GM19238 (cell line): ENCODE measurements around the gene DNAH14.
"Not testable (repeated sequence)": the region's sequence is repeated elsewhere in the genome, so short reads cannot be mapped to it uniquely, and the experiment has no call there.

Source experiments
- DNase-seq: peaks from one replicate; pipeline ENCODE4 v3.0.0; 2011; ENCODE audit warnings: low spot score; ENCODE audit not compliant: insufficient read length

The DNAH14 gene

DNA sequence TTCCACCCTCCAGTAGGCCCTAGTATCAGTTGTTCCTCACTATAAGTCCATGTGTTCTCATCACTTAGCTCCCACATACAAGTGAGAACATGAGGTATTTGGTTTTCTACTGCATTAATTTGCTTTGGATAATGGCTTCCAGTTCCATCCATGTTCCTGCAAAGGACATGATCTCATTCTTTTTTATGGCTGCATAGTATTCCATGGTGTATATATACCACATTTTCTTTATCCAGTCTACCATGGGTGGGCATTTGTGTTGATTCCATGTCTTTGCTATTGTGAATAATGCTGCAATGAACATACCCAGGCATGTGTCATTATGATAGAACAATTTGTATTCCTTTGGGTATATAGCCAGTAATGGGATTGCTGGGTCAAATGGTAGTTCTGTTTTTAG lies 218.3 kb downstream of the DNAH14 start:
- not testable (repeated sequence) for DNase-seq

GRCh38 chr1:225152061-225152460 lies 222.6 kb downstream of the DNAH14 start:
- DNase-seq, result no peak

- no peak for DNase-seq
Observed at GRCh38 chr1:225155555-225155954, 226.1 kb downstream of the DNAH14 start.

- DNase-seq, result no peak
Observed at GRCh38 chr1:225156254-225156653, 226.8 kb downstream of the DNAH14 start.

GRCh38 chr1:225158291-225158690 lies 228.8 kb downstream of the DNAH14 start:
- no peak for DNase-seq

- no peak for DNase-seq
Observed at GRCh38 chr1:225159793-225160192, 230.3 kb downstream of the DNAH14 start.

DNA sequence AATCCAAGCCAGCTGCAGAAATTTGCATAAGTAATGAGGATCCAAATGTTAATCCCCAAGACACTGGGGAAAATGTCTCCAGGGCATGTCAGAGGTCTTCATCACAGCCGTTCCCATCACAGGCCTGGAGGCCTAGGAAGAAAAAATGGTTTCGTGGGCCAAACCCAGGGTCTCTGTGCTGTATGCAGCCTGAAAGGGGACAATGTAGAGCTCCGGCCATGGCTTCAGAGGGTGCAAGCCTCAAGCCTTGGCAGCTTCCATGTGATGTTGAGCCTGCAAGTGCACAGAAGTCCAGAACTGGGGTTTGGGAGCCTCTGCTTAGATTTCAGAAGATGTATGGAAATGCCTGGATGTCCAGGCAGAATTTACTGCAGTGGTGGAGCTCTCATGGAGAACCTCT lies 247.9 kb downstream of the DNAH14 start:
- not testable (repeated sequence) for DNase-seq

DNA sequence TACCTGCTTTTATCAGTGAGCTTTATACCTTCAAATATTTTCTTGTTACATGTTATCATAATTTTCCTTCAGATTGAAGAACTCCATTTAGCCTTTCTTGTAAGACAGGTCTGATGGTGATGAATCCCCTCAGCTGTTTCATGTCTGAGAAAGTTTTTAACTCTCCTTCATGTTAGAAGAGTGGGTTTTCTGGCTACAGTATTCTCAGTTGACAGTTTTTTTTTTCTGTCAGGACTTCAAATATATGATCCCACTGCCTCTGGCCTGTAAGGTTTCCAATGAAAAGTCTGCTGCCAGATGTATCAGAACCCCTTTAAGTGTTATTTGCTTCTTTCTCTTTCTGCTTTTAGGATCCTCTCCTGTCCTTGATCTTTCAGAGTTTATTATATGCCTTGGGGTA lies 250.2 kb downstream of the DNAH14 start:
- DNase-seq, result no peak

DNA sequence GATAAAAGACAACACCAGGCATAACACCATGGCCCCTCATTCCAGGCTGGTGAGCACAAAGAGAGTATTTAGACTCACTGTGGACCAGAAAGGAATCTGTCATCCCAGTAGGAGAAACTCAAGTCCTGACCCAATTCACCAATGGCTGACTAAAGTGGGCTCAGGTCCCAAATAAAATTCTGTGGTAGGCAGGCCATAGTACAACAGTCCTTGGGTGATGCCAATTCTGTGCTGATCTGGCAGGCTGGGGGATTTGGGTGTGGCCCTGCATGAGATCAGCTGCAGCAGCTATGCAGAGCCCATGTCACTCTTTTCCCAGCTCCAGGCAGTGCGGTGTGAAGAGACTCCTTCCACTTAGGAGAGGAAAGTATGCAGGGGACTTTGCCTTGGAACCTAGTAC lies 253.2 kb downstream of the DNAH14 start:
- DNase-seq, result no peak

DNA sequence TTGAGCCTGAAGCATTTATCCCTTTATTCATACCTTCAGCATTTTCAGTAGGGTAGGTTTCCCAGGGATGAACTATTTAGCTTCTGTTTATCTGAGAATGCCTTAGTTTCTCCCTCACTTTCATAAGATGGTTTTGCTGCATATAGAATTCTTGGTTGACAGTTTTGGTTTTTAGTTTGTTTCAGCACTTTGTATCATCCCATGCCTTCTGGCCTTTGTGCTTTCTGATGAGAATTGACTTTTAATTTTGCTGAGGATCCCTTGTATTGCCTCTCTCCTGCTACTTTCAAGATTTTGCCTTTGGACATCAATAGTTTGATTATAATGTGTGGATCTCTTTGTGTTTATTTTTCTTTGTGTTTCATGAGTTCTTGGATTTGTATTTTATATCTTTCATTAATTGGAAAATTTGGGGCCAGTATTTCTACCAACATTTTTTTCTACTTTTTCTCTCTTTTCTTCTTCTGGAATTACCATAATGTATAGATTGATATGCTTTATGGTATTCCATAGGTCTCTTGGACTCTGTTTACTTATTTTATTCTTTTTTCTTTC lies 261.8 kb downstream of the DNAH14 start:
- DNase-seq, result no peak

DNA sequence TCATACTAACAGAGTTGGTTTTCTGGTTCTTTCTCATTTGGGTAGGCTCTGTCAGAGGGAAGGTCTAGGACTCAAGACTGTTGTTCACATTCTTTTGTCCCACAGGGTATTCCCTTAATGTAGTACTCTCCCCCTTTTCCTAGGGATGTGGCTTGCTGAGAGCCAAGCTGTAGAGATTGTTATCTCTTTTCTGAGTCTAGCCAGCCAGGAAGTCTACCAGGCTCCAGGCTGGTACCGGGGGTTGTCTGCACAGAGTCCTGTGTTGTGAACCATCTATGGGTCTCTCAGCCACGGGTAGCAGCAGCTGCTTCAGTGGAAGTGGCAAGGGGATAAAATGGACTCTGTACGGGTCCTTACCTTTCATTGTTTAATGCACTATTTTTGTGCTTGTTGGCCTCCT lies 272.0 kb downstream of the DNAH14 start:
- DNase-seq, result no peak

GRCh38 chr1:225207791-225208190 lies 278.3 kb downstream of the DNAH14 start:
- DNase-seq, result no peak

DNA sequence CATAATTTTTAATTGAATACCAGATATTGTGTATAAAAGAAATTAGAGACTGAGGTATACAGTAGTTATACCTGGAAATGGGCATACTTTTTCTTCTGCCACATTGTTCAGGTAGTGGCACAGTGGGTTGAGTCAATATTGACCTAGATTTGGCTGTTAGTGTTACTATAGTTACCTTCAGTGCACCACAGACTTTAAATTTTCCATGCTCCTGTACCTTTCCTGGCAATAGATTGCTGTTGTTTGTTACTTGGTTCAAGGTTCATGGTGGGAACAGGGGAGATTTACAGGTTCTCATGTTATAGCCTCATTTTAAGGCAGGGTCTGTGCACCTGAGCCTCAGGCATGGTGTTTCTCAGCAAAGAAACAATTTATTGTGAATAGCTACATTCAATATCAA lies 279.7 kb downstream of the DNAH14 start:
- no peak for DNase-seq

DNA sequence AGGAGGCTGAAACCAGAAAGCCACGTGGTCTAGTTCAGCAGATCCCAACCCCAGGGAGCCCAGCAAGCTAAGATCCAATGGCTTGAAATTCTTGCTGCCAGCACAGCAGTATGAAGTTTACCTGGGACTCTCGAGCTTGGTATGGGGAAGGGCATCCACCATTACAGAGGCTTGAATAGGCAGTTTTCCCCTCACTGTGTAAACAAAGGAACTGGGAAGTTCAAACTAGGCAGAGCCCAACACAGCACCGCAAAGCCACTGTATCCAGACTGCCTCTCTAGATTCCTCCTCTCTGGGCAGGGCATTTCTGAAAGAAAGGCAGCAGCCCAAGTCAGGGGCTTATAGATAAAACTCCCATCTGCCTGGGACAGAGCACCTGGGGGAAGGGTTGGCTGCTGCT lies 280.7 kb downstream of the DNAH14 start:
- DNase-seq, result not testable (repeated sequence)

GRCh38 chr1:225211694-225212442 lies 282.4 kb downstream of the DNAH14 start:
- not testable (repeated sequence) for DNase-seq

- DNase-seq, result no peak
Observed at GRCh38 chr1:225224287-225224686, 294.8 kb downstream of the DNAH14 start.

- no peak for DNase-seq
Observed at GRCh38 chr1:225225681-225226080, 296.2 kb downstream of the DNAH14 start.

GRCh38 chr1:225228871-225229303 lies 299.4 kb downstream of the DNAH14 start:
- DNase-seq, result no peak

DNA sequence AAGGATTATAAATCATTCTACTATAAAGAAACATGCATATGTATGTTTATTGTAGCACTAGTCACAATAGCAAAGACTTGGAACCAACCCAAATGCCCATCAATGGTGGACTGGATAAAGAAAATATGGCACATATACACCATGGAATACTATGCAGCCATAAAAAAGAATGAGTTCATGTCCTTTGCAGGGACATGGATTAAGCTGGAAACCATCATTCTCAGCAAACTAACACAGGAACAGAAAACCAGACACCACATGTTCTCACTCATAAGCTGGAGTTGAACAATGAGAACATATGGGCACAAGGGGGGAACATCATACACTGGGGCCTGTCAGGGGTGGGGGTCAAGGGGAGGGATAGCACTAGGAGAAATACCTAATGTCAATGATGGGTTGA lies 300.0 kb downstream of the DNAH14 start:
- not testable (repeated sequence) for DNase-seq

GRCh38 chr1:225230483-225230882 lies 301.0 kb downstream of the DNAH14 start:
- no peak for DNase-seq

GRCh38 chr1:225232930-225233329 lies 303.5 kb downstream of the DNAH14 start:
- not testable (repeated sequence) for DNase-seq

GRCh38 chr1:225242611-225243010 lies 313.1 kb downstream of the DNAH14 start:
- DNase-seq, result no peak

DNA sequence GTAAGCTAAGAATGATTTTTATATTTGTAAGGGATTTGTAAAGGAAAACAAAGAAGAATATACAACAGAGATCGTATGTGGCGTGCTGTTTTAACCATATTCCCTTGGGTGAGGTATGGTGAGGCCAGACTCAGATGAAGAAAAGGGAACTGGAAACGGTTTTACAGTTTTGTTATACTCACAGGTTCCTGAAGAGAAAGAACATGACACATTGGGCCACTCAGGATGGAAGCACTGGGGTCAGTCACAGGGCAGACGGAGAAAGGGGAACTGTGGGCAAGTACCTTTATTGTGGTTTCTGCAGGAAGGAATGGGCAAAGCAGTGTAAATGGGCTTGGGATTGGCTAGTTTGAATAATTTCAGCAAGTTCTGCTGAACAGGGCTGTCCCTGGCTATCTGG lies 321.0 kb downstream of the DNAH14 start:
- DNase-seq, result peak; percentile 0
